ENCODE data around the gene SLC41A3. TPM values are rescaled to one million over a fixed set of nuclear protein-coding genes. Genes with fewer than 3 reads are reported as not detected.
"Not testable (repeated sequence)": the region's sequence is repeated elsewhere in the genome, so short reads cannot be mapped to it uniquely, and the experiment has no call there.

The SLC41A3 gene
- total RNA-seq, 1 donor from 2014 or later: 74.1 TPM

- no peak for DNase-seq
Measured at GRCh38 chr3:126106336-126107202, 22.6 kb upstream of the SLC41A3 start.

GRCh38 chr3:126105691-126106187 is 21.8 kb upstream of the SLC41A3 start:
- no peak for DNase-seq

- no peak for DNase-seq
Measured at GRCh38 chr3:126104742-126105605, 21.1 kb upstream of the SLC41A3 start.

- DNase-seq: no peak
Measured at GRCh38 chr3:126104028-126104635, 20.2 kb upstream of the SLC41A3 start.

- DNase-seq: no peak
Measured at GRCh38 chr3:126103121-126104027, 19.4 kb upstream of the SLC41A3 start.

GRCh38 chr3:126102530-126102951 is 18.6 kb upstream of the SLC41A3 start:
- DNase-seq: no peak

DNA sequence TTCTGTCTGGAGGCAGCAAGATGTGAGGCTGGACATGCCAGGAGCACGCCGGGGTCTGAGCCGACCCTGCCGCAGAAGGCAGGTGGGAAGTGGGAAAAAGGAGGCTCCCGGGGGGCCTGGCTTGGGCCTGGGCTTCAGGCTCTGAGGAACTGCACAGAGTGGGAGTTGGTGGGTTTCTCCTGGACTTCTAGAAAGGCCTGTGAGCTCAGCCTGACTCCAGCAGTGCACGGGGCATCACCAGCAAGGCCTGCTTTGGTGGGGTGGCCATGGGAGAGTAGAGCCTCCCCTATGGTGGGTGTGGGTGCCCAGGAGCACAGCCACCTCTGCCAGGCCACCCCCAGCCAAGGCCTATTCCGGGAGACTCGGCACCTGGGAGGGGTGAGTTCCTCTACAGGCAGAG is 18.1 kb upstream of the SLC41A3 start:
- DNase-seq: no peak

GRCh38 chr3:126101521-126101982 is 17.6 kb upstream of the SLC41A3 start:
- DNase-seq: no peak

DNA sequence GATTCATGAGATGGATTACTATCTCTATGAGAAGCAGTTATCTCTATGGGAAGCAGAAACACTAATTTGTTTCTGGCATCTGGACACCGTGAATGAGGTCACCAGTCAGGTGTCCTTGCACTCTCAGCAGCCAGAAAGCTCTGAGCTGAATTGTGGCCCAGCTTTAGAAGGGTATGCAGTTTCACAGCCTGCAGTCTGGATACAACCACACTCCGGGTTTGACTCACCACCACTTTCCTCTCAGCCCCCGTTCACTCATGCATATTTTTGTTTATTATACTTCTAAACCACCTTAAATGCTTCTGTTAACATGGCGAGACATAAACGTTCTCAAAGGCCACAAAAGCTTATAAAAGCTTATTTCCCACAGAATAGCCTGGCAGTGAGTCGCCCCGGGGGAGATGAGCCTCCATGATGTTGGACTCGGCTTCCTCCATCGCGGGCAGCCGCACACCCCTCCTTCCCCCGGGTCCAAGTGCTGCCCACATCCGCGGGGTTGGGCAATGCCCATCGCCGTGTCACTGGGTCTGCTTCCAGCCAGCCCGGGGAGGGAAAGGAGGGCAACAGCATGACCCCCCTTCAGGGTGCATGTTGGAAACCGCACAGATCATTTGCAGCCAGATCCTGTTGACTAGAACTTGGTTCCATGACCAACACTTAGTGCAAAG is 16.8 kb upstream of the SLC41A3 start:
- no peak for DNase-seq

GRCh38 chr3:126100269-126100633 is 16.3 kb upstream of the SLC41A3 start:
- DNase-seq: no peak

DNA sequence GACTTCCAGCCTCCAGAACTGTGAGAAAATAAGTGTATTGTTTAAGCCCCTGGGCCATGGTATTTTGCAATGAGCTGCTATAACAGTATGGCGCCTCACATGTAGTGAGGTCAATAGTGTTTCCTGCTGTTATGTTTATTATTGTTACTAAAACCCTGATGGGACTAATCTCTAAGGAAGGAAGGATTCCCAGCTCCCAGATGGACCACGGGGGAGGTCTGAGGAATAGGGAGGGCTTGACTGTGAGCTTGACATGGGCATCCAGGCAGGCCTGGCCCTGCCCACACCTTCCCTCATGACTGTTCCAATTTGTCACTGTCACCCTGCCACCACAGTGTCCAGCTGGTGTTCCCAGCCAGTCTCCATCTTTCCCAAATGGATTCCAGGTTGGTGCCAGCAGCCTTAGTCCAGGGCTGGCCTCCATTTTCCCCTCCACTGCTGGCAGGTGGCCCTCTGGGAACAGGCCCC is 14.5 kb upstream of the SLC41A3 start:
- DNase-seq: no peak

- DNase-seq: no peak
Measured at GRCh38 chr3:126097801-126098200, 13.9 kb upstream of the SLC41A3 start.

GRCh38 chr3:126096274-126096673 is 12.3 kb upstream of the SLC41A3 start:
- DNase-seq: not testable (repeated sequence)

DNA sequence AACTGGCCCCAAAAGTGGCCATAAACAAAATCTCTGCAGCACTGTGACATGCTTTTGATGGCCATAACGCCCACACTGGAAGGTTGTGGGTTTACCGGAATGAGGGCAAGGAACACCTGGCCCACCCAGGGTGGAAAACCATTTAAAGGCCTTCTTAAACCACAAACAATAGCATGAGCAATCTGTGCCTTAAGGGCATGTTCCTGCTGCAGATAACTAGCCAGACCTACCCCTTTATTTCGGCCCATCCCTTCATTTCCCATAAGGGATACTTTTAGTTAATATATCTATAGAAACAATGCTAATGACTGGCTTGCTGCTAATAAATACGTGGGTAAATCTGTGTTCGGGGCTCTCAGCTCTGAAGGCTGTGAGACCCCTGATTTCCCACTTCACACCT is 8.2 kb upstream of the SLC41A3 start:
- DNase-seq: not testable (repeated sequence)

DNA sequence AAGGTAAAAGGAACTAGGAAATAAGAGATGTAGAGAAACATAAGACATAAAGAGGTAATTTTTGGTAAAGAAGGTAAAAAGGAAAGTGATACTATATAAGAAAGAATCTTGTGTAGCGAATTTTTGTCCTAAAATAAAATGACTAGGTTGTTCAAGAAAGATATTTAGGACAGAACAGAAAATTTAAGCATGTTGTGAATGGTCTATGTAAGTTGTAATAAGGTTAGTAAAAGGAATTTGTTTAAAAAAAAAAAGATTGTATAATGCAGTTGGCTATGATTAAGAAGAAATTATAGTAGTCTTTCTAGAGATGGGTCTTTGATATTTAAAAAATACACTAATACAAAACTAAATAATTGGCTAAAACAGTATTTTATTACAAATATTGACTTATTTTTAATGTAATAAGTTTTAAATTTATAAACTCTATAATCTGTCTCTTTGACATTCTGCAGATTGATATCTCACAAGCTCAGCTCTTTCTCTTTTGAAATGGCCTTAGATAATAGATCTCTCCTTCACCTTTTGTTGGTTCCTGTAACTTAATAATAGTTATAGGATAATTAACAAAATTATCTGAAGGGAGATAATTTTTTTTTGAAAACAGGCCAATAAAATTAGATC is 3.7 kb upstream of the SLC41A3 start:
- no peak for DNase-seq

DNA sequence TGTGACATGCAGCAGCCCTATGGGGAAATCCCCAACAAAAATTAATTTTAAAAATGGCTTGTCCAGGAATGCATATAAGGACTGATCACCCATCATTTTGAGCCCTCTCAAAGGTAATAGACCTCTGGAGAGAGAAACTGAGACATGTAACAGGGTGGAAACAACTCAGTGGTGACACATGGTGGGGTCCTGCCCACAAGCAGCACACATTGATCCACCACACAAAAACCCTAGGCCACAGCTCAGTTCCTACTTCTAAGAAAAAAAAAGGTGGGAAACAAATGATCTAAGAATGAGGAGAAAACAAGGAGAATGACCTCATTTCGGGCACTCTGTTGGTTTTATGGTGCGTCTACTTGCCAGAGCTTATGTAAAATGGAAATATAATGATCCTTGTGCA is 1.9 kb upstream of the SLC41A3 start:
- DNase-seq: no peak

- DNase-seq: no peak
Measured at GRCh38 chr3:126085276-126085675, 1.4 kb upstream of the SLC41A3 start.

DNA sequence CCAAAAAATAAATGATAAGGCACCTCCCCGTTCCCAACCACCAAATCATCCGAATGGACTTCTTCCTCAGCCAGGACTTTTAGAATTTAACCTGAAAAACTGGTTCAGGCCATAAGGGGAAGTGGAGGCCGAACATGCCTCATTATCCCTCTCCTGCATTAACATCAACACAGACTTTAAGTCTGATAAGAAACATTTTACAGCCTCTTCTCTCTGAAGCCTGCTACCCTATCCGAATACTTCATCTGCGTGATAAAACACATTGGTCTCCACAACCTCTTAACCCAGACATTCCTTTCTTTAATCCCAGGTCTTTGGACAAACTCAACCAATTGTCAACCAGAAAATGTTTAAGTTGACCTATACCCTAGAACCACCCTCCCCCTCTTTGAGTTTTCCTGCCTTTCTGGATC is 850 bp upstream of the SLC41A3 start:
- no peak for DNase-seq

- DNase-seq: no peak
Measured at GRCh38 chr3:126083511-126083912, 412 bp downstream of the SLC41A3 start.

DNA sequence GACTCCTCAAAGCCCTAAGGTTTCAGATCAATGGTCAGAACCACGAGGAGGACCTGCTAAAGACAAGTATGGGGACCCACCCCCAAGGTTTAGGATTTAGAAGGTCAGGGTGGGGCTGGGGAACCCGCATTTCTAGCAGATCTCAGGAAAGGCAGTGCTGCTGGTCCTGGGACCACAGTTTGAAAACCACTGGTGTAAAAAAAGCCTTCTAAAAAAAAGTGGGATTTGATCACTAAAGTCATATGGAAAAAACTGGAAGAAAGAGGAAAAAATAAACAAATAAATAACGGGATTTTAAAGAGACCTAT is 832 bp downstream of the SLC41A3 start:
- DNase-seq: no peak
